ENCODE measurements around the gene BRICD5. TPM values are rescaled to one million over a fixed set of nuclear protein-coding genes. Genes with fewer than 3 reads are reported as not detected.

BRICD5 gene
- total RNA-seq, 4 donors from 2014 or later, result 0.72 to 10.3 (median 3.5) TPM

- Histone ChIP-seq H3K36me3 (peaks cover 0 to 100% of the 10 kb centered on the region in 2 donors), H3K9me3 (no peaks in the 10 kb centered on the region), H3K27ac (no peak overlapping the region), H3K4me3 (no peak overlapping the region), H3K4me1 (peaks cover 0 to 9% (median 0%) of the 10 kb centered on the region in 3 donors), H3K27me3 (no peaks in the 10 kb centered on the region)
- TF ChIP-seq CTCF (IDR thresholded peaks at IDR 0.05) (no peak), POLR2AphosphoS5 (IDR thresholded peaks at IDR 0.05) (no peak)
- WGBS, 2 donors (ENCODE audit: low coverage in 1 of 2), result no CpG with 5 or more reads among the region's 29 CpGs
- no peak for ATAC-seq
These were observed 37.9 kb downstream of the BRICD5 start for GRCh38 chr16:2172688-2173335.

- Histone ChIP-seq H3K27me3 (no peaks in the 10 kb centered on the region), H3K9me3 (no peaks in the 10 kb centered on the region), H3K4me3 (no peak overlapping the region), H3K4me1 (peaks cover 0 to 9% (median 0%) of the 10 kb centered on the region in 3 donors), H3K27ac (no peak overlapping the region), H3K36me3 (peaks cover 0 to 100% of the 10 kb centered on the region in 2 donors)
- ATAC-seq, result no peak
- TF ChIP-seq EP300 (IDR thresholded peaks at IDR 0.05) (no peak), POLR2AphosphoS5 (IDR thresholded peaks at IDR 0.05) (no peak)
- WGBS, 2 donors (ENCODE audit: low coverage in 1 of 2), result no CpG with 5 or more reads among the region's 28 CpGs
These were observed 39.0 kb downstream of the BRICD5 start for GRCh38 chr16:2171601-2172178.

- peak overlapping the region in 1 of 2 donors; percentile 44 for H3K4me3 ChIP-seq
- TF ChIP-seq POLR2AphosphoS5 (IDR thresholded peaks at IDR 0.05) (no peak), EP300 (IDR thresholded peaks at IDR 0.05) (no peak), CTCF (IDR thresholded peaks at IDR 0.05) (no peak), POLR2A (IDR thresholded peaks at IDR 0.05) (peak in 1 of 2 donors; percentile 1)
- peaks cover 0 to 9% (median 0%) of the 10 kb centered on the region in 3 donors for H3K4me1 ChIP-seq
- peaks cover 0 to 100% of the 10 kb centered on the region in 2 donors for H3K36me3 ChIP-seq
- H3K27me3 ChIP-seq, result no peaks in the 10 kb centered on the region
- peak; percentile 2 for ATAC-seq
- H3K27ac ChIP-seq, result peak overlapping the region in 3 of 4 donors; percentile 45 to 70 (median 53)
- 100% methylated on average over 1 of the region's 47 CpGs; no CpG with 5 or more reads in 1 of the 2 donors for WGBS, 2 donors (ENCODE audit: low coverage in 1 of 2)
- H3K9me3 ChIP-seq, result no peaks in the 10 kb centered on the region
These were observed 39.9 kb downstream of the BRICD5 start for GRCh38 chr16:2170587-2171435.

- peak overlapping the region in 3 of 4 donors; percentile 45 to 70 (median 55) for H3K27ac ChIP-seq
- H3K4me1 ChIP-seq, result peaks cover 0 to 9% (median 0%) of the 10 kb centered on the region in 3 donors
- no peaks in the 10 kb centered on the region for H3K9me3 ChIP-seq
- H3K27me3 ChIP-seq, result no peaks in the 10 kb centered on the region
- peak; percentile 62 for ATAC-seq
- peaks cover 0 to 95% of the 10 kb centered on the region in 2 donors for H3K36me3 ChIP-seq
- WGBS, 2 donors (ENCODE audit: low coverage in 1 of 2), result no CpG with 5 or more reads among the region's 18 CpGs
- peak overlapping the region in 1 of 2 donors; percentile 44 for H3K4me3 ChIP-seq
- TF ChIP-seq POLR2A (IDR thresholded peaks at IDR 0.05), result peak; percentile 8 to 12
- TF ChIP-seq CTCF (IDR thresholded peaks at IDR 0.05), result no peak
These were observed 40.6 kb downstream of the BRICD5 start for GRCh38 chr16:2170080-2170479.

- no peak for TF ChIP-seq EP300 (IDR thresholded peaks at IDR 0.05)
- no peak for TF ChIP-seq CTCF (IDR thresholded peaks at IDR 0.05)
- TF ChIP-seq POLR2A (IDR thresholded peaks at IDR 0.05), result no peak
- TF ChIP-seq POLR2AphosphoS5 (IDR thresholded peaks at IDR 0.05), result no peak
- no peak for ATAC-seq
- H3K27ac ChIP-seq, result no peak overlapping the region
- no peak overlapping the region for H3K4me3 ChIP-seq
- no peaks in the 10 kb centered on the region for H3K27me3 ChIP-seq
- H3K9me3 ChIP-seq, result no peaks in the 10 kb centered on the region
- H3K4me1 ChIP-seq, result peaks cover 0 to 25% (median 3%) of the 10 kb centered on the region in 3 donors
- H3K36me3 ChIP-seq, result peaks cover 0 to 76% of the 10 kb centered on the region in 2 donors
- 80% methylated on average over 1 of the region's 18 CpGs; no CpG with 5 or more reads in 1 of the 2 donors for WGBS, 2 donors (ENCODE audit: low coverage in 1 of 2)
These were observed 43.5 kb downstream of the BRICD5 start for GRCh38 chr16:2167068-2167638.

All from gastroesophageal sphincter (tissue), 4 donors.